Measurements from ENCODE around the gene BRPF3.

The BRPF3 gene

DNA sequence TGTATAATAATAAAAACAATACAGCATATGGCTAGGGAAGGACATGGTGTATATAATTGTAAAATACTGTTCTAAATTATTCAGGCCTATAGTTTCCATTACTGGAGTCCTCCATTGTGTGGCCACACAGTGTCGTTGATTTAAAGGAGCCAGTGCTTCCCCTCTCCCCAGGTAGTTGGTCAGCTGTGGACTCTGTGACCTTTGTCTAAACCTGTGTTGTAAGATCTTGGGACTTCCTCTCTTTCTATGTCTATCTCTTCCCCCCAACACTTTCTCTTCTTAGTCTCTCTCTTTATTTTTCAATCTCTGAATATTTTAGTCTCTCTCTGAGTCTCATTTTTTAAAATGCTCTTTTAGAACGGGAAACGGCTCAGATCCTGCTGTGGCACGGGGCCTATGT is 35.6 kb downstream of the BRPF3 start:
- DNase-seq (ENCODE audit: low read depth), result no peak

DNA sequence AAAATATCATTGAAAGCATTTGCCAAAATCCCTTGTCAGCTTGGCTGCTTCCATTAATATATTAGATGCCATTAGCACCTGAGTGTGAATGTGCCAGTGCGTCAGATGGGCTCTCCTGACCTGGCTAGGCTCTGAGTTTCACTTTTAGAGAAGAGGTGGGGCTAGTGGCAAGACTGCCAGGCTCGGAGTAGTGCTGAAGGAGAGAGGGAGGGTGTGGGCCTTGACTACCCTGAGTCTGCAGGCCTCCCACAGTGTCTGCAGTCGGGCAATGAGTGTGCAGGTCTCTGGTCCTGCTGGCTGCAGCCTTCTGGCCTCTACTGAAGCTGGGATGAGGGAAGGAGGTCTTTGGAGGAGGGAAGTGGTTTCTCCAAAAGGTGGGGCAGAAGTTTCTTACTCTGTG is 38.8 kb downstream of the BRPF3 start:
- no peak for DNase-seq (ENCODE audit: low read depth)

DNA sequence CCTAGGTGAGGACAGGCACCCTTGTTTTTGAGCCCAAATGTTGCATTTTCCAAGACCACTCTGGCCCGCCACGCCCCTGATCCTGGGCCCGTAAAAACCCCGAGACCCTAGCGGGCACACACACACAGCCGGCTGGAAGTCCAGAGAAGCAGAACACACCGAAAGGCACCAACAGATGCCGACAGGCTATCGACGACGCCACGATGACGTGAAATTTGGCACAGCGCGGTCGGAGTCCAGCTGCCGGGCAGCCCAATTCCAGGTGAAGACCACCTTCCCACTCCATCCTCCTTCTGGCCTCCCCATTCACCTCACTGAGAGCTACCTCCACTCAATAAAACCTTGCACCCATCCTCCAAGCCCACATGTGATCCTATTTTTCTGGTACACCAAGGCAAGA is 39.3 kb downstream of the BRPF3 start:
- no peak for DNase-seq (ENCODE audit: low read depth)

GRCh38 chr6:36239774-36240173 is 43.2 kb downstream of the BRPF3 start:
- DNase-seq (ENCODE audit: low read depth), result no peak

- DNase-seq (ENCODE audit: low read depth), result no peak
These were observed 45.2 kb downstream of the BRPF3 start for GRCh38 chr6:36241728-36242127.

GRCh38 chr6:36242161-36242560 is 45.6 kb downstream of the BRPF3 start:
- no peak for DNase-seq (ENCODE audit: low read depth)

- DNase-seq (ENCODE audit: low read depth), result no peak
These were observed 46.1 kb downstream of the BRPF3 start for GRCh38 chr6:36242626-36243025.

GRCh38 chr6:36243562-36244212 is 47.1 kb downstream of the BRPF3 start:
- no peak for DNase-seq (ENCODE audit: low read depth)

DNA sequence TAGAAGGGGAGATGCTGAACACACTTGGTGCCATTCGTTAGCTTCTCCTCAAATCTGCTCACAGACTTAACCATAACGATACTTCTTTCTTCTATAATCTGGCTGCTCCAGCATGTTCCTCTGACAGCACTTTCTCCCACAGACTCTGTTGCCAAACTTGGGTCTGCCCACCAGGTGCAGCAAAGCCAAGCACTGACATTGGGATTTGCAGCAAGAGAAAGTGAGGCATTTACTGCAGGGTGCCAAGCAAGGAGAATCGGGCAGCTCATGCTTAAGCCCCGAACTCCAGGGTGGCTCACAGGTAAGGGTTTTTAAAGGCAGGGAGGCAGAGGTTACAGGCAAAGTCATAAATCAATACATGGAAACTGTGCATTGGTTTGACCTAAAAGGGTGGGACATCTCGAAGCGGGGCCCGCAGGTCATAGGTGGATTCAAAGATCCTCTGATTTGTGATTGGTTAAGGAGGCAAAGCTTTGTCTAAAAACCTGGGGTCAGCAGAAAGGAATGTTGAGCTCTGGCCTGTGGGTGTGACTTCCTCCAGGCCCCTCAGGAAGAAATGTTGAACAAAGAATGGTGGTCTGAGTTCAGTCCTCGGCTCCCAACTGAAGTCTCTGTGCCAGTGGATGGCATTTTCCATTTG is 48.2 kb downstream of the BRPF3 start:
- DNase-seq (ENCODE audit: low read depth), result no peak

GRCh38 chr6:36245572-36246061 is 49.1 kb downstream of the BRPF3 start:
- no peak for DNase-seq (ENCODE audit: low read depth)

- DNase-seq (ENCODE audit: low read depth), result no peak
These were observed 50.1 kb downstream of the BRPF3 start for GRCh38 chr6:36246506-36247268.

- no peak for DNase-seq (ENCODE audit: low read depth)
These were observed 51.1 kb downstream of the BRPF3 start for GRCh38 chr6:36247693-36248092.

DNA sequence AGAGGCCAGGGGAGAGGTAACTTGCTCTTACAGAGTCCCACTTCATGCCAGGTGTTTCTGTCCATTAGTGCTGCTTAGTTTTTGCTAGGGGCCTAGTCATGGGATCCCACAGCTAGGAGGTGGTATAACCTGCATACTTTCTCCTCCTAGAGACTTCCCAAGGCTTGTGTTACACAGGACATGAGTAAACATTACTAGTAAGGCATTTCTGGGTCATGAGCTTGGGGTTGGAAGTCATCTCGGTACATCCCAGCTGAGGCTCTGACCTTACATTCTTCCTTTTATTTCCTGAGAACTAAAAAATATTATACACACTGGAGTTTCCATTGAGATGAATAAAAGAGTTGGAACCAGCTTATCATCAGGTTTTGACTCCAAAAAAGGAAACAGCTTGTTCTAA is 52.4 kb downstream of the BRPF3 start:
- DNase-seq (ENCODE audit: low read depth), result no peak

DNA sequence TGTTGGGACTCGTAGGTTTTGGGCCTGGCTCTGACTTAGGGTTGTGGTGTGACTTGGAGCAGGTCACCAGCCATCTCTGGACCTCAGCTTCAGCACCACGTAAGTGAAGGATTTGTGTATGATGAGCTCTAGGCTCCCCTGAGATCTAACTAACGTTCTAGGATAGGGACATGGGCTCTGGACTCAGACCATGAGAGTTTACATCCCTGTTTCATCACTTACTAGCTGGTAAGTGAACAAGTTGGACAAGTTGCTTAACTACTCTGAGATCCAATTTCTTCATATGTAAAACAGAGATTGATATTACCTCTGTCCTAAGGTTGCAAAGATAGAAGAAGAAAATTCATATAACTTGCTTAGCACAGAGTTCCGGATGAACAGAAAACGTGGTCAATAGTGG is 53.0 kb downstream of the BRPF3 start:
- DNase-seq (ENCODE audit: low read depth), result no peak

- no peak for DNase-seq (ENCODE audit: low read depth)
These were observed 55.5 kb downstream of the BRPF3 start for GRCh38 chr6:36252005-36252404.

DNA sequence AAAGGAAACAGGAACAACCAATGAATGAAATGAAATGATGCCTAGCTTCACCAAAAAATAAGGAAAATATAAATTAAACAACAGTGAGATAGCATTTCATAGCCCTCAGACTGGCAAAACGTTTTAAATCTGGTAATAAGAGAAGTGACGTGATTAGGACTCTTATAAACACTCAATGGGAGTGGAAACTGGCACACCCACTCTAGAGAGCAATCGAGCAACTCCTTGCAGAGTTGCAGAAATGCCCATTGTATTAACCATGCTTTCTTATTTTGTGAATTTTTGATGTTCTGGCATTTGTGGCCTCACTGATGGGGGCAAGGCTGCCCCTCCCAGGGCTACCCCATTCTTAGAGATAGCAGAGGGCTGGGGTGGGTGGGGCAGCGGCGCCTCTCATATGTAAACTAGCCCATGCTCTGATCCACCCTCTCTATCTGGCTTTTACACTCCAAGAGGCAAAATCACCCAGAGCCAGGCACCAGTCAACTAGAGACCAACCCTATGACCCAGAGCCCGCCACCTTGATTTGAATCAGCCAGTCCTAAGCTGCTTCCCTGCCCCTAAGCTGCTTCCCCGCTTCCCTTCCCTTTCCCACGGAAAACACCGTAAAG is 67.0 kb downstream of the BRPF3 start:
- no peak for DNase-seq (ENCODE audit: low read depth)

DNA sequence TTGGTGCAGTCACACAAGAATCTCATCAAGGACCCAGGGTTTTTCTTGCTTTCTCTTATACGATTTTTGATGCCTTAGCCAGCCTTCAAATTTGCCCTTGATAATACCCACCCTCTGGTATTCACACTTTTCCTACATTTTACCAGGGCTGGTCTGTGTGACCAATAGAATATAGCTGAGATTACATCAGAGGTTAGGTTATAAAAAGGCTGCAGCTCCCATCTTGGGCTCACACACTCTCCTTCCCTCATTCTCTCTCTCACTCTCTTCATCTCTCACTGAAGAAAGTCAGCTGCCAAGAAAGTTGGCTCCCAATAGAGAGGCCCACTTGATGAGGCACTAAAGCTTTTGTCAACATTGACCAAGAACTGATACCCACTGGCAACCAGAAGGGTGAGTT is 69.2 kb downstream of the BRPF3 start:
- DNase-seq (ENCODE audit: low read depth), result no peak

DNA sequence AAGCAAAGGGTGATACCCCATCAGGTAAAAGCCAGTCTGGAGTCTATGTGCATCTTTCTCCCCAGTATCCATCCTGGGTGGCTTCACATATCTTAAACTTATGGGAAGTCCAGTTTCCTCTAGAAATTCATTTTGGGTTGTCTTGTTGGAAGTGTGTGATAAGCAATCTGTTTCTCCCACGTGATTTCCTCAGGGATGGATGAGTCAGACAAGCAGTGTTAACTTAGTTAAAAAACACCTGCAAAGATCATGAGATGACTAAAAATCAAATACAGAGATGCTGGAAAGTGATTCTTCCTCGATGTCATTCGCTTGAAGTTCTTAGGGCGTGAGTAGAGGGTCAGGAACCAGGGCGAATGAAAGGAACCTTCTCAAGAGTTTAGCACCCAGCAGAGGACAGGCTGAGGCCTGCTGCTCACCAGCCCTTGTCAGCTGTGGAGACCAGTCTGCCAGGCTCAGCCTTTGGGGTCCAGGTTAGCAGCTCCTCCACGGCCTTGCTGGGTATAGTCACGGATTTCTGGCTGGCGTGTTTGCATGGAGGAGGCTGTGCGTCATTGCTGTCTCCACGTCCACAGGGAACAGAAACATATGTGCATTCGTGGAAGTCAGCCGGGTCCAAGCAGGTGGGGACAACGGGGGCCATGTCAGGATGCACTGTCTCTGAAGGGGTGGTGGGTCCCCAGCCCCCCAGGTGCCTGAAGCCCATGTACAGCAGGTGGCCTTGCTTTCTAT is 70.5 kb downstream of the BRPF3 start:
- DNase-seq (ENCODE audit: low read depth), result no peak

DNA sequence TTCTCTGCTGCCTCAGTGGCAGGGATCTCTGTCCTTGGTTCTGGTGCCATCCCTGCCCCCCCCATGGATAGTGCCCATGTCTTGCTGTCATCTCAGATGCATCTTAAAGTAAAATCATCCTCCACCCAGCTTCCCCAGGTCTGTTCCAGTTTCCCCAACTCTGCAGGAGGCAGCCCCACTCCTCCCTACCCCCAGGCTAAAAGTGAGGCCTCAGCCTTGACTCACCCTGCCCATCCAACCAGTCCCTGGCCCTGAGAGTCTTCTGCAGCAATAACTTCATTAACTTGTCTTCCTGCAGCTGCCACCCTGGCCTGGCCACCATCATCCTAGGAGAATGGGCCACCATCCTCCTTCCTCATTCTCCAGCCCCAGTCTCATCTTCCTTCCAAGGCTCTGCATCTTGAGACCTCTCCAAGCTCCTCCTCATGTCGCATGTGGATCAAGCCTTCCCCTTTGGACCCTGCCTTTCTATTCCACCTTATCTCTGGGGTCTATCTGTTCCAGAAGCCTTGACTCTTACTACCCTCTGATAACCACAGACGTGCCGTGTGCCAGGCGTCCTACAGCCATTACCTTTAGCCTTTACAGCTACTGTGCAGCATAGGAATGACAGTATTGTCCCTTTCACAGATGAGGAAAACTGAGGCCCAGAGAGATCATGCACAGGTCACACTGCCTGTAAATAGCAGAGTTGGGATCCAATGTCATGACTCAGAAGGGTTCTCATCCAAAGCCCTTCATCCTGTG is 71.4 kb downstream of the BRPF3 start:
- no peak for DNase-seq (ENCODE audit: low read depth)

GRCh38 chr6:36268478-36269275 is 72.1 kb downstream of the BRPF3 start:
- DNase-seq (ENCODE audit: low read depth), result no peak
